ENCODE measurements around the gene SLC13A3.
A peak's percentile ranks its signal among the peaks of the same experiment; 100 is the strongest.
"Not testable (repeated sequence)": the region's sequence is repeated elsewhere in the genome, so short reads cannot be mapped to it uniquely, and the experiment has no call there.

SLC13A3 gene

GRCh38 chr20:46681032-46681854, 30.0 kb upstream of the SLC13A3 start:
- peak; percentile 86 for DNase-seq

DNA sequence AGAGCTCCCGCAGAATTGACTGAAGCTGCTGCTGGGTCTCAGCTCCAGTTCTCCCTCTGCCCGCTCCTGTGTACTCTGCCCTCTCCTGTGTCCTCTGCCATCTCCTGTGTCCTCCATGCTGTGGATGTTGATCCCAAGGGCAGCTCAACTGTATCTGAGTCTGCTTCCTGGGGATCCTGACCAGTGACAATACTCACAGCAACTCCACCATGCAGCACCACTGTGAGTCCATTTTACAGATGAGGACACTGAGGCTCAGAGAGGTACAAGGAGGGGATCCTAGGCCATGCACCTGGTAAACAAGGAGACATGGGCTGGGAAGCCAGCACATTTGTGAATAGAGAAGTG, 29.4 kb upstream of the SLC13A3 start:
- DNase-seq = no peak

GRCh38 chr20:46678516-46678915, 27.3 kb upstream of the SLC13A3 start:
- DNase-seq = no peak

- DNase-seq = no peak
Measured at GRCh38 chr20:46677608-46678007, 26.3 kb upstream of the SLC13A3 start.

- DNase-seq = not testable (repeated sequence)
Measured at GRCh38 chr20:46676649-46677316, 25.5 kb upstream of the SLC13A3 start.

- DNase-seq = no peak
Measured at GRCh38 chr20:46674253-46675083, 23.2 kb upstream of the SLC13A3 start.

GRCh38 chr20:46673394-46674252, 22.4 kb upstream of the SLC13A3 start:
- no peak for DNase-seq

- no peak for DNase-seq
Measured at GRCh38 chr20:46672543-46673148, 21.4 kb upstream of the SLC13A3 start.

DNA sequence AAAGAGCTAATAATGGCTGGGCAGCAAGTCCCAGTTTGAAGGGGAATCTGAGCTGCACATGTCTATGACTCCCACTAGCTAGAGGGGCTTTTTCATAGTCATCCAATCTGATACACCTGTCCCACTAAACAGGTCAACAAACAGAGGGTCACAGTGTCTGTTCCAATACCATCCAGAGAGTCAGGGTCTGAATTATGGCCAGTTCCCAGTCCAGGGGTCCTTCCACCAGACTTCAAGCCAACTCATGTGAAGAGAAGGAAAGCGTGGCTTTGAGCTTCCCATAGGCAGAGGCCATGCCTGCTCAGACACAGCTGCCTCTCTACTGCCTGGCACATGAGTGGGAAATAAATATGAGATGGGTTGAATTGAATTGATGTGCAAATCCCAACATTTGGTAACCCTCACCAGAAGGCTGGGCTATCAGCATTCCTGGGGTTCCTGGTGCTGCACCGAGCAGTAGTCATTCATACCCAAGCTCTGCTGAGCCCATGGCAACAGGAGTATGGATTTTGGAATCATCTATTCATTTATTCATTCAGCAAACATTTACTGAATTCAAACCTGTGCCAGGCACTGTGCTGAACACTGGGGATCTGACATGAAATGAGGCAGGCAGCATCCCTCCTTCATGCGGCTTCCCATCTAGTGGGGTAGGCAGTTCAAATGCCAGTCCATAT, 20.7 kb upstream of the SLC13A3 start:
- no peak for DNase-seq

GRCh38 chr20:46670585-46671584, 19.6 kb upstream of the SLC13A3 start:
- DNase-seq = no peak

- no peak for DNase-seq
Measured at GRCh38 chr20:46670228-46670584, 18.9 kb upstream of the SLC13A3 start.

- DNase-seq = no peak
Measured at GRCh38 chr20:46666818-46667515, 15.7 kb upstream of the SLC13A3 start.

GRCh38 chr20:46666306-46666705, 15.0 kb upstream of the SLC13A3 start:
- no peak for DNase-seq

- no peak for DNase-seq
Measured at GRCh38 chr20:46665602-46666001, 14.3 kb upstream of the SLC13A3 start.

GRCh38 chr20:46663531-46663930, 12.3 kb upstream of the SLC13A3 start:
- no peak for DNase-seq

DNA sequence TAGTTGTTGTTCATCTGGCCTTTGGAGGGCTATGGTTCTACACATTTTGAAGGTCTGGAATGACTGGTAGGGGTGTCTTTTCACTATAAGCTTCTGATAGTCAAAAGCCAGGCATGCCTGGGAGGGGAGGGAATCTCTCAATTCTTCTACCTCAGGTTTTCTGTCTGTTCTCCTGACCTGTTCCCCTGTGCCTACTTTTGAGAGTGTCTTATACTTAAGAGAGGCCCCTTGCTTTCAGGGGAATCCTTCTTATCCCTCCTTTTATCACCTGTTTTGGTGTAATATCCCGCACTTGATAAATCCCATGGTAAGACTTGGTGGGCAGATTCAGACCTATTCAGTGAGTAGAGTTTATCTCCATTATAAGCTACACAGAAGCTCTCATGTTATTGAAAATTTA, 10.4 kb upstream of the SLC13A3 start:
- no peak for DNase-seq

- no peak for DNase-seq
Measured at GRCh38 chr20:46660487-46660886, 9.2 kb upstream of the SLC13A3 start.

DNA sequence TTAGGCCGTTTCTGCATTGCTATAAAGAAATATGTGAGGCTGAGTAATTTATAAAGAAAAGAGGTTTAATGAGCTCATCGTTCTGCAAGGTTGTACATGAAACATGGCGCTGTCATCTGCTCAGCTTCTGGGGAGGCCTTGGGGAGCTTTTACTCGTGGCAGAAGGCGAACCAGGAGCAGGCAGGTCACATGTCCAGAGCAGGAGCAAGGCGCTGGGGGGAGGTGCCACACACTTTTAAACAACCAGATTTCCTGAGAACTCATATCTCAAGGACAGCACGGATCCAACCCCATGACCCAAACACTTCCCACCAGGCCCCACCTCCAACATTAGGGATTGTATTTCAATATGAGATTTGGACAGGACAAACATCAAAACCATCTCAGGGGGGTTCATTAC, 6.4 kb upstream of the SLC13A3 start:
- DNase-seq = no peak

- DNase-seq = no peak
Measured at GRCh38 chr20:46657137-46657536, 5.9 kb upstream of the SLC13A3 start.

- DNase-seq = no peak
Measured at GRCh38 chr20:46652699-46653098, 1.4 kb upstream of the SLC13A3 start.
